NT2/D1 (cell line): ENCODE measurements around the gene PLCH1.

Source experiments
- YY1 ChIP-seq: IDR thresholded peaks from 2 replicates; pipeline ENCODE4 v1.6.1; 2011; ENCODE audit not compliant: insufficient read length, insufficient read depth
- ZNF274 ChIP-seq: IDR thresholded peaks from 2 replicates; pipeline ENCODE4 v1.6.1; 2011; ENCODE audit warnings: mild to moderate bottlenecking, low read depth, low read length

GRCh38 chr3:155727836-155728235 is 17.0 kb downstream of the PLCH1 start:
- TF ChIP-seq YY1: no peak
- no peak for TF ChIP-seq ZNF274
